ENCODE results near the gene HOXA2. TPM values are rescaled to one million over a fixed set of nuclear protein-coding genes. Genes with fewer than 3 reads are reported as not detected.

The HOXA2 gene
- total RNA-seq = 1 to 10 TPM in 2 of 4 donors, not detected in 2; 1.8 to 6.5 TPM

GRCh38 chr7:27102581-27103442 is at the start of gene HOXA2:
Gene HOXA2 (minus strand): TSS chr7:27102683. CDS start chr7:27102500, 183 bp downstream.
- Histone ChIP-seq H3K4me3 (no peak within 1 kb of the TSS), H3K27ac (no peak within 1 kb of the TSS), H3K4me1 (peaks cover 1 to 5% of the 10 kb centered on the region in 2 donors), H3K36me3 (no peaks in the 10 kb centered on the region), H3K9me3 (no peaks in the 10 kb centered on the region), H3K27me3 (no peaks in the 10 kb centered on the region)
- TF ChIP-seq, protein P1, sequence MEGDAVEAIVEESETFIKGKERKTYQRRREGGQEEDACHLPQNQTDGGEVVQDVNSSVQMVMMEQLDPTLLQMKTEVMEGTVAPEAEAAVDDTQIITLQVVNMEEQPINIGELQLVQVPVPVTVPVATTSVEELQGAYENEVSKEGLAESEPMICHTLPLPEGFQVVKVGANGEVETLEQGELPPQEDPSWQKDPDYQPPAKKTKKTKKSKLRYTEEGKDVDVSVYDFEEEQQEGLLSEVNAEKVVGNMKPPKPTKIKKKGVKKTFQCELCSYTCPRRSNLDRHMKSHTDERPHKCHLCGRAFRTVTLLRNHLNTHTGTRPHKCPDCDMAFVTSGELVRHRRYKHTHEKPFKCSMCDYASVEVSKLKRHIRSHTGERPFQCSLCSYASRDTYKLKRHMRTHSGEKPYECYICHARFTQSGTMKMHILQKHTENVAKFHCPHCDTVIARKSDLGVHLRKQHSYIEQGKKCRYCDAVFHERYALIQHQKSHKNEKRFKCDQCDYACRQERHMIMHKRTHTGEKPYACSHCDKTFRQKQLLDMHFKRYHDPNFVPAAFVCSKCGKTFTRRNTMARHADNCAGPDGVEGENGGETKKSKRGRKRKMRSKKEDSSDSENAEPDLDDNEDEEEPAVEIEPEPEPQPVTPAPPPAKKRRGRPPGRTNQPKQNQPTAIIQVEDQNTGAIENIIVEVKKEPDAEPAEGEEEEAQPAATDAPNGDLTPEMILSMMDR (IDR thresholded peaks at IDR 0.05) = no peak
- TF ChIP-seq POLR2A (IDR thresholded peaks at IDR 0.05) = no peak
- intact Hi-C loops (cut with DNase I; ENCODE audit: low total_unique reads) = no loop called here
- DNase-seq = no peak

- H3K4me3 ChIP-seq = peak overlapping the region; percentile 59 to 67
- intact Hi-C loops (cut with DNase I; ENCODE audit: low total_unique reads) = no loop called here
- peak; percentile 53 to 58 for DNase-seq
- H3K27me3 ChIP-seq = no peaks in the 10 kb centered on the region
- H3K9me3 ChIP-seq = no peaks in the 10 kb centered on the region
- no peaks in the 10 kb centered on the region for H3K36me3 ChIP-seq
- TF ChIP-seq, protein P1 (IDR thresholded peaks at IDR 0.05) = no peak
- H3K27ac ChIP-seq = peak overlapping the region; percentile 96
- H3K4me1 ChIP-seq = peaks cover 0 to 4% of the 10 kb centered on the region in 2 donors
Observed at GRCh38 chr7:27151341-27151930, 49.0 kb upstream of the HOXA2 start.

DNA sequence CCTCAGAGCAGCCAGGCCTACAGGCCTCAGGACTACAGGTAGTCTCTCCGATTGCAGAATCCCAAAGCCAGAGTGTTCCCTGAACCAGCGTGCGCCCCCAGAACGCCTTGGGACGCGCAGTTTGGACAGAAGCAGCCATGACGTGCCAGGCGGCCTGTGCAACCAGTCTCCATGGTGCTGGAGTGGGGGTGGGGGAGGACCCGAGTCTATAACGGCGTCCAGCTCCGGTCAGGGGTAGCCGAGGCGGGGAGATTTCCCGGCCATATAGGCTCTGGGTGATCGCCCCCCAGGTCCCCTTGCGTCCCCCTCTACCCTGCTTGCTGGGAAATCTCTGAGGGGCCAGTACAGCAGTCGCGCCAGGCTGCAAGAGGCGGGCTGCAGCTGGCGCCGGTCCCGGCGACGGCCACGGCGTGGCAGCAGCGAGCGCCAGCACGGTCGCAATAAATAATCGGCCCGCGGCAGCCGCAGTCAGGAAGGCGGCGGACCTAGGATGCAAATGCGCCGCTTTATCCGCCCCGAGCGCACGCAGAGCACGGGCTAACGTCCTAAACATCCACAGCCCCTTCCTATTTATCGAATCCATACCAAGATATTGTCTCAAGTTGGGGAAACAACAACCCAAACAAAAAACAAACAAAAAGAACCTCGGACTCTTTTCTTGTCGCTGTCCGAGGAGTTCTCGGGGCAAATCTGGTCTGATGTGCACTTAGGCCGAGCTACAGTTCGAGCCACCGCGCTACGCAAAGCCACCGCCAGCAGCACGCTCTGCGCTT is 48.3 kb upstream of the HOXA2 start:
- peak overlapping the region; percentile 96 for H3K27ac ChIP-seq
- peak; percentile 77 to 85 for DNase-seq
- TF ChIP-seq, protein P1 (IDR thresholded peaks at IDR 0.05) = peak; percentile 78 to 90 (median 82)
- peak; percentile 78 to 82 for TF ChIP-seq POLR2A (IDR thresholded peaks at IDR 0.05)

DNA sequence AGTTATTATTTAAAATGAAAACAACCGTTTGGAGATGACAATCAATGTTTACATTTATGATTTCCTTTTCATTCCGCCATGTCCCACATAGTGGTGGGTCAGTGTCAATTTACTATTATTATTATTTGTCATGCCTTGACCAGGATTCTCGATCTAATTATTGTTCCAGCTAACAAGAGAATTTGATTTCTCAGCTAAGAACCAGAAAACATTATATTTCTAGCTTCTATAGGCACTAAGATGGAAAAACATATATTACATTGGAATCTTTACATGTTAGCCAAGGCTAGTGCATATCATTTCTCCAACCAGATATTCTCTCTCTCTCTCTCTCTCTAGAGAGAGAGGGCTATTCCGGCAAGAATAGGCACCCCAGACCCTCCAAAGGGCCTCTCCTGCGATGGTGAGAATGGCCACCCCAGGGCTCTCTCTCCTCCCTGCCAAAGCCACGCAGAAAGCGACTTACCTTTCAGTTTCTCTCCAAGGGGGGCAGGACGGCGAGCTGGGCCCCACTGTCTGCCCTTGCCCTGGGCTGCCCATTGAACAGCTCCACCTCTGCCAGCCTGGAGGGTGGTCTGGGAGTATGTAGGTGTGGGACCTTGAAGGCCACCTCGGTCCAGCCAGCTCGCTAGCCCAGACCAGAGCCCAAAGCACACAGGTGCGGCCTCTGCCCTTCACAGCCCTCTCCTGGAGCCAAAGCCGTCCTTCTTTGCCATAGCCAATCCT is 47.5 kb upstream of the HOXA2 start:
- peak overlapping the region; percentile 59 to 67 for H3K4me3 ChIP-seq
- H3K9me3 ChIP-seq = no peaks in the 10 kb centered on the region
- DNase-seq = peak; percentile 23 to 39
- no peaks in the 10 kb centered on the region for H3K36me3 ChIP-seq
- TF ChIP-seq, protein P1 (IDR thresholded peaks at IDR 0.05) = no peak
- no peak for TF ChIP-seq POLR2A (IDR thresholded peaks at IDR 0.05)
- no peaks in the 10 kb centered on the region for H3K4me1 ChIP-seq
- intact Hi-C loops (cut with DNase I; ENCODE audit: low total_unique reads) = loop anchor here (10.0 kb wide), 1 partner anchor 55 kb away; the partner anchor contains the start of gene HOXA1
- H3K27me3 ChIP-seq = no peaks in the 10 kb centered on the region
- peak overlapping the region; percentile 96 for H3K27ac ChIP-seq

More for the DNA sequence above, 48.3 kb upstream of the HOXA2 start:
- Histone ChIP-seq H3K4me3 (peak overlapping the region; percentile 59 to 67), H3K27me3 (no peaks in the 10 kb centered on the region), H3K9me3 (no peaks in the 10 kb centered on the region), H3K36me3 (no peaks in the 10 kb centered on the region), H3K4me1 (peaks cover 0 to 4% of the 10 kb centered on the region in 2 donors)
- intact Hi-C loops (cut with DNase I; ENCODE audit: low total_unique reads) = no loop called here
